Measurements from ENCODE around the gene THOC1.

DNA sequence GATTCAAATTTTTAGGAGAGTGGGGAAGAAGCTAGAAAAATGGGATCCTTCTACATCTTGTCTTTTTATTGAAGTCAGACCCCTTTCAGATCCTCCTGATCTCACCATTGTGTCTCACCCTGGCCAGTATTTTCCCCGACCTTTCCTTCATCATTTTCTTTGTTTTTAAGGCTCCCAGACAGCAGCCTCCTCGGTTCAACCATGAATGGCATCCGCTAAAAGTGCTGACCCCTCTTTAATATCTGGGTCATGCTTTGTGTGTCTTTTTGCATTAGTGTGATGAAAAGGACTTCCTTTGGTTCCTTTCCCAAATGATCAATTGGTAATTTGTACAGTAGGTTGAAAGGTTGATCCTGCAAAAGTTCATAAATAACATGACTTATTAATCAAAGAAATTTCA is 26.7 kb upstream of the THOC1 start:
- no peak for TF ChIP-seq CTCF (IDR thresholded peaks at IDR 0.05 in 4 of 5, conservative IDR thresholded peaks at IDR 0.05 in 1 of 5)
- no peak for TF ChIP-seq POLR2A (IDR thresholded peaks at IDR 0.05)
